ENCODE data around the gene TXLNB.
"Not testable (repeated sequence)": the region's sequence is repeated elsewhere in the genome, so short reads cannot be mapped to it uniquely, and the experiment has no call there.

Gene TXLNB

GRCh38 chr6:139231206-139231605 lies 60.6 kb downstream of the TXLNB start:
- DNase-seq = peak in 1 of 3 donors; percentile 12

DNA sequence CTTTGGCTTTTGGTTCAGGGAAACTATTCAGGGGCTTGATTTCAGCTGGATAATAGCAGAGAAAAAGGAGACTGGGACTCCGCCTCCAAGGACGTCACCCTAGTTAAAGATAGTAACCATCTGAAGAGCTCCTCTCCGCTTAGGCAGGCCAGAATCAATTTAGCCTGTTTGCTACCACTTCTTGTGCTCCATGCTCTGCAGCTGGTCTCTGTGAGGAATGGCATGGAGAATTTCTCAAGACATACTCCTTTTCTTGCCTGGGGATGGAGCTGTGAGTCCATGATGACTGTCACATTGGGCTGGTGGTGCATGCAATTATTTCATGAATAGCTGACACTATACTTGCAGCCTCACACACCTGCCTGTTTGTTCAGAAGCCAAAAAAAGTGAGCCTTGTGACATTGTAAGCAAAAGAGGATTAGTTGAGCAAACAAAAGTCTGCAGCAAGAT lies 61.4 kb downstream of the TXLNB start:
- DNase-seq = peak in 2 of 3 donors; percentile 14

GRCh38 chr6:139228387-139228786 lies 63.4 kb downstream of the TXLNB start:
- DNase-seq = peak in 1 of 3 donors; percentile 13

GRCh38 chr6:139219746-139220145 lies 72.1 kb downstream of the TXLNB start:
- no peak for DNase-seq

DNA sequence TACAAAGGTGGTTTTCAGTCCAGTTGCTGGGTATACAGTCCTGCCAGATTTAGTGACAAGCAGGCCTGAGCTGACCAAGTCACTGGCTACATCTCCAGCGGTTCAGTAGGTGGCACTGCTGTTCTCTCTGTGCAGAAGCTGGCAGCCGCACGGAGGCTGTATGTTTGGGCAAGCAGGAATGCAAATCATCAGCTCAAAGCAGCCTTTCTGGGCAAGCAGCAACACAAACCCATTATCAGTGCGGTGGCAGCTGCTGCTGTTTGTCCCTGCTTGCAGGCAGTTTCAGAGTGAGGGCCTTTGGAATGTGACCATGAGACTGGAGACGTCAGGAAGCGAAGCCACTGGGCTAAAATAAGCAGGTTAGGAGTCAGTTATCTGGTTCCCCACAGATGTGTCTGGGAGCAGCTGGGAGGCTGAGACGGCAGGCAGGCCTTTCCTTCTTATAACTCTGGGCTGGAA lies 72.5 kb downstream of the TXLNB start:
- peak; percentile 86 to 90 (median 86) for DNase-seq

GRCh38 chr6:139212460-139212859 lies 79.3 kb downstream of the TXLNB start:
- not testable (repeated sequence) for DNase-seq

- DNase-seq = not testable (repeated sequence)
These were observed 81.0 kb downstream of the TXLNB start for GRCh38 chr6:139210766-139211165.

DNA sequence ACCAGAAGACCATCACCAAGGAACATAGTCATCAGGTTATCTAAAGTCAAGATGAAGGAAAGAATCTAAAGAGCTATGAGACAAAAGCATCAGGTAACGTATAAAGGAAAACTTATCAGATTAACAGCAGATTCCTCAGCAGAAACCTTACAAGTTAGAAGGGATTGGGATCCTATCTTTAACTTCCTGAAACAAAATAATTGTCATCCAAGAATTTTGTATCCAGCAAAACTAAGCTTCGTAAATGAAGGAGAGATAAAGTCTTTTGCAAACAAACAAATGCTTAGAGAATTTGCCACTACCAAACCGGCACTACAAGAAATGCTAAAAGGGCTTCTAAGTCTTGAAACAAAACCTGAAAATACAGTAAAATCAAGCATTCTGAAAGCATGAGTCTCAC lies 86.0 kb downstream of the TXLNB start:
- no peak for DNase-seq

DNA sequence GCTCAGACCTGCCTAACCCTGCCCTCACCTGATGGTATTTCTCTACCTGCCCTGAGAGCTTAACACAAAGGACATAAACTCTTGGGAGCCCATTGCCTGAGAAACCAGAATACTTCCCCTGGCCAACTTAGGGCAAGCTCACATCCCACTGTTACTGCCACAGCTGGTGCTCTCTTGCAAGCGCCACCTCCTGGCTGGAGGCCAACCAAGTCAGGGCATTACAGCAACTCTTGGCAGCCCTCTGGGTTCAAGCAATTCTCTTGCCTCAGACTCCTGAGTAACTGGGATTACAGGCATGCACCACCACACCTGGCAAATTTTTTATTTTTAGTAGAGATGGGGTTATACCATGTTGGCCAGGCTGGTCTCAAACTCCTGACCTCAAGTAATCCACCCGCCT lies 86.8 kb downstream of the TXLNB start:
- no peak for DNase-seq

GRCh38 chr6:139201378-139201777 lies 90.4 kb downstream of the TXLNB start:
- no peak for DNase-seq

DNA sequence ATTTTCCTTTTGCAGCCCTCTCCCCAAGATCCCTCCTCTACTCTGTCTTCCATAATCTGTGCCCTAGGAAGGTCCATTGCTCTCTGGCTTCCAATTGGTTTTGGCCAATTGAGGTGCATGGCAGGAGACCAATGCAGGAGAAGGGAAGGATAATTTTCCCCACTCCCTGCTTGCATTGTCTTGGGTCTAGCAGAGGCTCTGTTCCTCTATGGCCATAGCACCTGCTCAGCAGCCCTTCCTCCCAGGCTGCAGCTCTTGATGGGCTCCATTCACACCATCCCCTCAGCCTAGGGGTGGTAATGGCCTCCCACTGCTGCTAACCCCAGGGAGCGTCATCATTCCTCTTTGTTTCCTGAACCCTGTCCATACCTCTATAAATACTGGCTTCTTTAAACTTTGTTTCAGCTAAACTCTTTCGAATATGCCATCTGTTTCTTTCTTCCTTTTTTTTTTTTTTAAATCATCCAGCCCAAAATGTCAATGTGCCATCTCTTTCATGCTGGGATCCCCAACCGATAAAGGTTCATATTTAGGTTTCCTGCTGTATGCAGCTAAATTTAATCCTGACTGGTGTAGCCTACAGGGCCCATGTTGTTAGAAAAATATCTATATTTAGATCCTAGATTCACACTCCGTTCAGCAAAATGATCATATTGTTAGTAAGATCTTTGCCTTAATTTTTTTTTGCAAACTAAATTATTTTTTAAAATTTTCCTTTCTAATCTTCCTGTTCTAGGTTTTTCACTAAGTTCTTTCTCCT lies 93.1 kb downstream of the TXLNB start:
- DNase-seq = no peak

- no peak for DNase-seq
These were observed 97.1 kb downstream of the TXLNB start for GRCh38 chr6:139194740-139195139.

Data from suppressor macrophage treated with lipopolysaccharide for 1 hour (primary cell).